HK-2 (cell line): Measurements from ENCODE around the gene SLC7A14.

Experiments used
- DNase-seq: peaks from one replicate; pipeline ENCODE4 v3.0.0-alpha.2; 2018; ENCODE audit not compliant: unreplicated experiment

SLC7A14 gene

DNA sequence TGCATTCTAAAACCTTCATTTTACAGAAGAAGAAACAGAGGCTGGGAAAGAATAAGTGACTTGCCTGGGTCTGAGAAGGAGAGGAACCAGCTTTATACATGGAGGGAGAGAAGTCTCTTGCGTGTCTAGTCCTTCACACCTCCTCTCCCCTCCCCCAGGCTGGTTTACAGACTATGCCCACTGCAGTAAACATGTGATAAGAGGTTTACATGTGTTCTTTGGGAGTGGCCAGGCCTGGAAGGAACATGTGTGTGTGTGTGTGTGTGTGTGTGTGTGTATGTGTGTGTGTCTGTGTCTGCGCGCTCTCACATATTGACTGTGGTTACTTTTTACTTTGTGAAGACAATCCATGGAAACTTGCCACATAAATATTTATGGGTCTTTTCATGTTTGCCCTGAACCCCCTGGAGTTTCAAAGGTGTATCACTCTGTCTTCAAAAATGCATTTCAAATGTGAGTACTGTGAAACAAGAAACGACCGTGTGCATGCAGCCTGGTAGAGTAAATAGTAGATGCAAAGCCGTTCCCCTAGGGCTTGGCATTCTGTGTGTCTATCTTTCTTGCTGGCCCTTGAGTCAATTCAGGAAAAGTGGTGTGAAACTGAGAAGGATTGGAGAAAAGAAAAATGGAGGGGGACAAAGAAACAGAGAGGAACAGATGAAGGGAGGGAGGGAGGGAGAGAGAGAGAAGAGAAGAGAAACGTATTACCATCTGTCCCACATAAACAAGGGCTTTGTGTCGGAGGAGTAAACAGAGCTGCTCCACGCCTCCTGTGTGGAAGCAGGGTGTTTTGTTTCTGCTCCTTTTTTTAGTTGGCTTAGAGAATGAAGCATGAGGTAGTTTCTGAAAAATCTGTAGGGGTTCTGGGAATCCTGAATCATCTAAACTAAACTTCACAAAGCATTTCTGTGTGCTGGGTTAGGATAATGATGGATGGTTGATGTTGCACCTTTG lies 115.5 kb downstream of the SLC7A14 start:
- DNase-seq: no peak

DNA sequence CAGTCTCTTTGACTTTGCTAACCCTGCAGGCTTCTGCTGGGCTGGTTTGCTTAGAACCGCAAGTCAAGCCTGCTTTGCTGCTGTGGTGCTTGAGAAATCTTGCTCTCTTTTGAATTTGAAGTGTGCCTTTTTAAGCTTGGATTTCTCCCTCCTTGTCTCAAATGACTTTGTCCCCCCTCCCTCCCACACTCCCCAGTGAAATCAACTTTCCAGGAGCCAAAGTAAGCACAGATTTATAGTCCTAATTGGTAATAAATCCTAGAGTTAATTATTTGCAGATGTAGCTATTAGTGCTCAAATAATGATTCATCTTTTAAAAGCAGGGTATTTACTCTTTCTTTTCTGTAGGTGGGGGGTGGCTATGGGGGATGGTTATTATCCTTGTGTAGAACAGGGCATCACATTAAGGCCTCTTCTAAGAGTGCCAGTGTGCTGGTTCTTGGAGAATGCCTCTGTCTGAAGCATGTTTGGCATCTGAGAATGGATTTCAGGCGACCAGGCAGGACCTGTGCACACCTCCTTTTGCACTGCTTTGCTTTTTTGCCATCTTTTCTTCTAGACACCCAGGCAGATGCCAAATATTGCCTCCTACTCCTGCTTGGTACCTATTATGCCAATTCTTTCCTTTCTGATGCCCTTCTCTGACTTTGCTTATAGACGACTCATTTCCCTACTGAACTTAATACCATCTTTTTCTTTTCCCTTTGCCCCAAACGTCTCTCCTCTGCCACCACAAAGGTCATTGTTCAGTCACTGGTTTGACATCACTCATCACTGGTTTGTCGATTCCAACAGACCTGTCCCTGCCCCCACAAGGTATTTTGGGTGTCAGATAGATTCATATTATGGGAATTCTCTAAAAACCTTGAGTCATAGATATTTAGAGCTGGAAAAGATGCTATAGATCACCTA lies 116.5 kb downstream of the SLC7A14 start:
- DNase-seq: no peak

DNA sequence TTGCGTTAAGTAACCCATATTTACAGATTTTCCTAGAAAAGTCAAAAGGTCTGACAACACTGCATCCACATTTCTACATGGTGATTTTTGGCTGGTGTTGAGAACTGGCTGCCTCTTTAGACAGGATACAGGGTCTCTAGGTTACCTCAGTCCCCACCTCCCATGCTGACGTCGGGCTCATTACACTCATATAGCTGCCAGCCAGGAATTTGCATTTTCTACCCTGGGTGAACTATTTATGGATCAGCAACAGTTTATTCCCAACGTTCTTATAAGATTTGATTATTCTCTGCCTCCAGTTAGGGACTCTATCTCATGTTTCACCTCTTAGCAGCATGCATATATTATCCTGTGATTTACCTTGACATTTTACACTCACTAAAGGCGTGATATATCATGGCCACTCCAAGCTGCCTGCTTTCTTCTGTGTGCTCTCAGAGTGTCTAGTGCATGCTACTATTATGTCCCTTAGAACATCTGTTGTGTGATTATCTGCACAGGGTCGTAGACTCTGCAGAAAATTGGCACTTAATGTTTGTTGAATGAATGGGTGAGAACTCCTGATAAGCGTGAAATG lies 118.2 kb downstream of the SLC7A14 start:
- no peak for DNase-seq

DNA sequence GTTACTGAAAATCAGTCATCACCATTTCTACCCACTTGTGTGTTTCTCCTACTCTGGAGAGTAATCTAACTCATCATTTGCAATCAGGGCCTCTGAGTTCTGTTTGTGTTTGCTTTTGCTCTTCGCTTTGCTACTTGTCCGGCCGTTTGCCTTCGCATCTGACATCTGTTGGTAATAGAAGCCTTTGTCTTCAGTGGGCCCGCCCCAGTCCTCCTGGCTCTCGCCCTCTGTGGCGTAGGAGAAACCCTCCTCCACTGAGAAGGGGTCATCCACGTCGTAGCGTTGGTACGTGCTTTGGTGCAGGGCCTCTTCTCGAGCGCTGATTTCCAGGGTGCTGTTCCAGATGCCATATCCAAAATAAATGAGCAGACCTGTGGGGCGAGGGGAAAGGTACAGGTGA lies 118.9 kb downstream of the SLC7A14 start:
- no peak for DNase-seq

DNA sequence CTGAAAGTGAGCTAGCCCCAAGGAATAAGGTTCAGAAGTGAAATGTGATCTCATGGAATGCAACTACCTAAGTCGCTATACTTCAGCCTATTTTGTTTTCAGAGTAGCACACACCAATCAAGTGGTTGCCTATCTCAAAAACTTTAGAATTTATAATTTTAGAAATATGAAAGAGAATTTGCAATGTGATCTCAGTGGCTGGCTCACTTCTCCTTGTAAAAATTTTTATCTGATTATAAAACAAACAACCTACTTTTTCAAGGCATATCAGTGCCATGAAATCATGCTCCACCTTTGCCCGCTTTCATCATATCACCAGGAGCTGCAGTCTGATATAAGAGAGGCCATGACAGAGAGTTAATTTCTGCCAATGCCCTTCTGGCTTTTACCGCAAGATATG lies 119.9 kb downstream of the SLC7A14 start:
- DNase-seq: no peak

DNA sequence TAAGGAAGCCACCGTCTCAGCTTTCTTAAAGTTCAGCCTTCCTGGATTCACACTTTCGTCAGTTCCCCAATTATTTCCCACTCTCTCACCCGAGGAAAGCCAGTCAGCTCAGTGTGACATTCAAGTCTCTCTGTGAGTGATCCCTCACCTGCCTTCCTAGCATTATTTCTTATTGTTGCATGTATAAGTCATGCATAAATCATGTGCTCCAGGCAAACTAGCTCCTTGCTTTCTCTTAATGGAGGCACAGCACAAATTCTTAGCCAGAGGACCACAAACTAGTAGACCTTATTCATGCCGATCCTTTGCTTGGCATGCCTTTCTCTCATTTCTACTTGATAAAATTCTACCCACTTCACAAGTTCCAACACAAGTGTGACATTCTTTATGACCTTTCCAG lies 122.9 kb downstream of the SLC7A14 start:
- DNase-seq: no peak

DNA sequence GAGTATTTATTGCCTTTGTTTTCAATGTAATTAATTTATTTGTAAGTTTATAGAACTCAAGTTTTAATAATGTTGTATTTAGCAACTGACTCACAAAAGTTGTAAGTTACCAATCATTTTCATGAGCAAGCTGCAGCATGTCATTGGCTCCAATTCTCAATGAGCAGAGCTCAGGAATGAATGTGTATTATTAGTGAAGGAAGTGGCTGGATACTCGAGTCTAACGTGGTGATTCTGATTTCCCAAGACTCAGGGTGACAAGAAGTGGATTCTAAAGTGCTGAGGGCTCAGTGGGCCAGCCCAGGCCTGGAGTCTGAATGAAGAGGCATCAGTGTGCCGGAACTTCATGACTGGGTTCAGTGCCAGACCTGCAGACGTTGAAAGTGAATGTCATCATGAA lies 127.6 kb downstream of the SLC7A14 start:
- DNase-seq: no peak

DNA sequence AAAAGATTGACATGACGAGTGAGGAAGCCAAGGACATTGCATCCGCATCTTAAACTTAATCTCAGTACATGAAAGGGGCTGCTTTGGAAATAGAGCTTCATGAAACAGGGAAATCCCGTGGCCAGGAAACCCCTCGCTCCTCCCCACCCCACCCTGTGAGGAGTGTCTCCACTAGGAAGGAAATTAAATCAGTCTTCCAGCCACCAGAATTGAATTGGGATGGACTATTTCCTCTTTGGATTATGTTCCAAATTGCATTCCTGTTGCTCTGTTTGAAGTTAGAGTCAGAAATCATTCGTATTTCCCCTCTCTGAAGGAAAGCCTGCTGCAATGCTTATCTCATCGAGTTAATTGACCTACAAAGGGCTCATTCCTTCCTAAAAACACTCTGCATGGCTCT lies 131.4 kb downstream of the SLC7A14 start:
- no peak for DNase-seq

DNA sequence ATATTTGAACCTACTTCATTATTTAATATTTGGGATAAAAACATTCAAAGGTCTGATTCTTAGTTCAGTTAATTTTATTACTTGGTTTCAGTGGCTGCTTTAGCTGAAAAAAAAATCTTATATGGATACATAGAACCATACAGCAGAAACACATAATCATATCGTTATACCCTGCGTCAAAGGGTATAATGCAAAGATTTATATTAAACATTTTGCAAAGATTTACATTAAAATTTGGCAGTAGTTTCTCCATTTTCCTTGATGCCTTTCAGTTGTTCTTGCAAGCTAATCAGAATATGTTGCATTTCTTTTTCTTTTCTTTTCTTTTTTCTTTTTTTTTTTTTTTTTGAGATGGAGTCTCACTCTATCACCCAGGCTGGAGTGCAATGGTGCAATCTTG lies 135.8 kb downstream of the SLC7A14 start:
- DNase-seq: no peak

DNA sequence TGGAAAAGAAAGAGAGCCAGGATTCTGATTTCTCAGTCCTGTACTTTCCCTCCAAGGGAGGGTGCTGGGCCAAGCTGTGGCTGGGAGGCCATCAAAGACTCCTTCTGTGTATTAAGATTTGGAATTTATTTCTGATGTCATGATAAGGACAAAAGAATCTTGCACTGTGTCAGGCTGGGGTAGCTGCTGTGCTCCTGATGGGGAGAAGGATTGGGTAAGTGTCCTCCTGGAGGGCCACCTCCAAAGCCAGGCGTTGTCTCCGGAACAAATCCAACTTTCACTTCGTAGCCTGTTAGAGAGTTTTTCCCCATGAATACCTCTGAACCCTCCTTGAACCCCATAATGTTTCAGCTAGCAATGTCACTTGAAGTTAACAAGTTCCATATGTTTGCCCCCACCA lies 137.3 kb downstream of the SLC7A14 start:
- DNase-seq: no peak

DNA sequence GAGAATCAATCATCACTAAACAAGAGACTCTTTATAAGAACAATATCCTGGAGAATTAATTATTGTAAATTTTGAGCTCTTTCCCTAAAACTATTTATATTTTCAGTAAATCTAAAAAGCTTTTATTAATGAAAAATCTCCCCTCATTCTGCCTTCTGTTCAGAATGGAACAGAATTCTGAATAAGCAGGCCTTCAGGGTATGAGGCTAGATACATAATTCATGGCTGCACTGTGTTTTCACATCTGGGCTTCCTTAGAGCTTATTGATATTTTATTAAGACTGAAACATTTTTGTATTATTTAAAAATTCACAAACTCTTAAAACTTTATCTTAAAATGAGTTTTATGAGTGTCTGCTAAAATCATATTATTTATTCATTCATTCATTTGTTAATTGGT lies 142.4 kb downstream of the SLC7A14 start:
- DNase-seq: no peak

DNA sequence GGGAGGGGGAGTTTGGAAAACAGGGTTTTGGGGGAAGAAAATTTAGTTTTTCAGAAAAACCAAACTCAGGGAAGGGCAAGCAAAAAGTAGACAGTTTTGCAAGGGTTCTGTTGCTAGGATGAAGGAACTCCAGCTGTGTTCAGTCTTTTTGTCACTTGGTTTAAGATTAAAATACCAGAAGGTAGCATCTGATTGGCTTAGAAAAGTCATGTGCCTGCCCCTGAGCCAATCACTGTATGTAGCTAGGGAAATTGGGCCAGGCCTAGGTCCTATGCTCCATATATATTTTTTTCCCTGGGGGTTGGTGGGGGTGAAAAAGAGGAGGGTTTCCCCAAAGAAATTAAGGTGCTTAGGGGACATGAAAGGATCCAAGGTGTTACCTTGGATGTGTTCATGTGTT lies 142.9 kb downstream of the SLC7A14 start:
- no peak for DNase-seq

DNA sequence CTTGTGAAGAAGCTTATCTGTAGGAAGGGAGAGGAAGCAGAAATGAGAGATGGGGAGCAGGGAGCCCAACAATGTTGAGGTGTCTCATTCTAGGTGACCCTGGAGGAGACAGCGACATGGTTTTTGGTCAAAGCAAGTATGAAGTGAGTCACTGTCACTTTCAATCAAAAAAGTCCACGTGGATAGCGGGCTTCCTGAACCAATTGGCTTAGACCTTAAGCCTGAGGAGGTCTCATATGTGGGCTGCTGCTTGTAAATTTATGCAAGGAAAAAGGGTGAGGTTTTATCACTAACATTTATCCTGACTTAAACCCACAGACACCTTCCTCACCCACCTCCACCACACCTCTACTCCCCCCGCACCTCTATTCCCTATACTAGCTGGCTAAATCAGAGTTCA lies 144.5 kb downstream of the SLC7A14 start:
- DNase-seq: no peak

DNA sequence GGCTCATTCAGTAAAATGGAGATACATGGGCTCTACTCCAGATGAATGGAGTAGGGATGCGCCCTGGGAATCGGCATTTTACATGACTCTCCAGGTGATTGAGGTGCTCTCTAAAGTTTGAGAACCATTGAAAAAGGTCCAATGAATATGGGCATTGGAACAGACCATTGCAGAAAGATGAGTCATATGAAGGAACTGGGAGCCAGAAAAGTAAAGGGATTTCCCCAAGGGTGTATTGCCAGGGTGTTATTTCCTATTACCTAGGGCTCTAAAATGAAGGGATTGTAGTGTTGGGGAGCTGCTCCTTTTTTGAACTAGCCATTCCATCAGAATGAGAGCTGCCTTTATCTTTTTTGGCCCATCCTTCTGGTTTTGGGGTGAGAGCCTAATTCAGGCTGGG lies 145.5 kb downstream of the SLC7A14 start:
- DNase-seq: no peak

DNA sequence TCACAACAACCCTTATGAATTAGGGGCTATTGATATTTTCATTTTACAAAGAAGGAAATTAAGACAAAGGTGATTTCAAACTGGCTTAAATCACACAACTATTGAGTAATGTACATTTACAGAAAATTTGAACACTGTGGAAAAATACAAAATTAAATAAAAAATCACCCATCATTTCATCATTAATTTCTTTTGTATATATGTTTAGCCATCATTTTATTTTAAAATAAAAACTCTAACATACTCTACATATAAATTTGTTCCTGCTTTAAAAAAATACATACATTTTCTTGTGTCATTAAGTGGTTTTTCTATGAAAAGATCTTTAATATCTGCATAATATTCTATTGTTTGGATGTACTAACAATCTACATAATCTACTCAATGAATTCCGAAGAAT lies 147.0 kb downstream of the SLC7A14 start:
- no peak for DNase-seq

DNA sequence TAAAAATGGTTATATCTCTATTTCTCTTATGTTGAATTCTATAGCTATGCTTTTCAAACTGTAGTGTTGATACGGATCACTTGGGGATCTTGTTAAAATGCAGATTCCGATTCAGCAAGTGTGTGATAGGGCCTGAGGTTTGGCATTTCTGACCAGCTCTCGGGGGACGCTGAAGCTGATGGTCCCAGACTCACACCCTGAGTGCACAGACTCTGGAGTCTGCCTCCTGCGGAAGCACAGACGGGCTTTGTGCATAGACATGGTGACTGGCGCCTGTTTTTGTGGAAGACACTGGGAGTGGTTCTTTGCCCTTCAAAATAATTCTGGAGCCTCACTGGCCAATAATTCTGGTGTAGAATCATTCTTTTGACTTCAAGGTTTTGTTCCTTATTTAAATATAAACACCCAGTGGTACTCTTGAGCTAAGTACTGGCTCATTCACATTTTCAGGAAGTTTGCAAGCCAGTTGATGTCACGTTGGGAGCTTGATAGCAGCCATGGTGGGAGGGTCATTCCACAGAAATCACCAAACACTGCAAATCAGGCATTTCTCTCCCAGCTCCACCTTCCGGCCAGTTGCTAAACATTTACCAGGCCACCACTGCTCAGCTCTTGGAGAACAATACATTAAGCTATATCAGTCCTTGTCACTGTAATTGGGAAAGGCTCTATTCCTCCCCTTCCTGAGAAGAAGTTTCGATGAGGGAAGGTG lies 148.0 kb downstream of the SLC7A14 start:
- DNase-seq: peak; percentile 39

DNA sequence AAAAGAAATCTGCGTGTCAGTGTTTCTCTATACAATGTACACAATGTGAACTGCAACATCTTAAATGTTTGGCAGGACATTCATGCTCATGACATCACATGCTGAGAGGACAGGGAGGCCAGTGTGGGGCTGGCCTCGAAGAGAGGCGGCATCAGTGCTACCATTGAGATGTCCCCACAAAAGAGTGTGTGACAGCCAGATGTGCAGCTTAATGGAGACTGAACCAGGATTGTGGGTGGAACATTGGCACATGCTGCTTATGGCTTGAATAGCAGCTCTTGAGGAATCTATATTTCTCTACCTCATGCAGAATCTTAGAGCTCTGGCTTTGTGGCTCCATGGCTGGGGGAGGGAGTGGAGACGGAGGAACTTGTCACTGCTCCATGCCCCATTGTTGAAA lies 148.7 kb downstream of the SLC7A14 start:
- no peak for DNase-seq

DNA sequence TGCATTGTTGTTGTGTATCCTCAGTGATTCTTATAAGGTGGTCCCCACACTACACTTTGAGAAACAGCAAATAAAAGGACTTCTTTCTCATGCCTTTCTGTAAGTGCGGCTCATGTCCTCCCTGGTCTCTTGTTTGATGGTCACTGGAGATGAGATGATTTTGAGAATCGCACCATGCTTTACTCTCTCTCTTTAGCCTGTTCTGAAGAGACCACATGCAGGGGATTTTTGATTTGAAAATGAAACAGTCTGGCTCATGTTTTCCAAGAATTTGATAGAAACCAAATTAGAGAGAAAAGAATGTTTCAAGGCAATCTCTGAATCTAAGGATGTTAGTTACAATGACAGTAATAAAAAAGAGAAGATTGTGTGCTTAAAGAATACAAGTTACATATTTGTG lies 149.2 kb downstream of the SLC7A14 start:
- no peak for DNase-seq

DNA sequence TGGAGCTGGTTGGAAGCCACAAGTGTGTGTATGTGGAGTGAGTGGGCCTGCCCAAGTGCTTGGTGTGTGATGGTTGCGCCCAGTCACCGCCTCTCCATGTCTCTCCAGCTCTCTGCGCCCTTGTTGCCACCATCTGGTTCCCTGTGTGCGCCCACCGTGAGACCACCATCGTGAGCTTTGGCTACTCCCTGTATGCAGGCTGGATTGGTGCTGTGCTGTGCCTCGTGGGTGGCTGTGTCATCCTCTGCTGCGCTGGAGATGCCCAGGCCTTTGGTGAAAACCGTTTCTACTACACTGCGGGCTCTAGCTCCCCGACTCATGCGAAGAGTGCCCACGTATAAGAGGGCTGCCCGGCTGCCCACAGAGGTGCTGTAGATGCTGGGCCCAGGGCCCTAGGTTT lies 153.5 kb downstream of the SLC7A14 start:
- DNase-seq: no peak

DNA sequence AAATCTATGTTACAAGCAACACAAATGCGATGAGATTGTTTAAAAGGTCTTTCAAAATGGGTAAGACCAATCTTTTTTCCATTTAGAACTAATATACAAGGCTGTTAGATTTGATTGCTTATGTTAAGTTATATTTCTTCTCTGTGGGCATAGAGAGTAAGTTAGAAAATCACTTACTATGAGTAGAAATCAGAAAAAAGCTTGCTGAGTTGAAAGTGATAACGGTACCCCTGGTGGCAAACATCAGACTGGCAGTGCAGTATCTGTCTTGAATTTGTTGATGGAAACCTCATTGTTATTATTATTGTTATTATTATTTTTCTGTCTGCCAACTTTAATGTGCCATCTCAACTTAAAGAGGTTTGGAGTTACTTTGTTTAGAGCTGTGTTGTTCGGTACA lies 154.8 kb downstream of the SLC7A14 start:
- no peak for DNase-seq

DNA sequence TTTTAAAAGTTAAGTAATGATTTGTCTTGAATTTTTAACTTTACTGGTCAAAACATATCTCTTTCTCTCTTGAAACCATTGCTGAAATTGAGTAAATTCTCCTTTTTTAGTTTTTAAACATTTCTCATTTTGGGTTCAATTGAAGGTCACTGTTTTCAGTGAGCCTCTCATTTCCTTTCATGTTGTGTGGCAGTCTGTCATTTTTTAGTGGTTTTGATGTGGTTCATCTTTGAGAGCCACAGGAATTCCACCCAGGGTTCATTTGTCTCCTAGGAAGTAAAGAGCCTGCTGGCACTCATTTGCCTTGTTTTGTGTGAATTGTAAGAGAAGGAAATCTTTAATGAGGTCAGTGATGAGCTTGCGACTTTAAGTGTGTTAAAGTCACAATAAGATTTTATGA lies 156.8 kb downstream of the SLC7A14 start:
- no peak for DNase-seq

DNA sequence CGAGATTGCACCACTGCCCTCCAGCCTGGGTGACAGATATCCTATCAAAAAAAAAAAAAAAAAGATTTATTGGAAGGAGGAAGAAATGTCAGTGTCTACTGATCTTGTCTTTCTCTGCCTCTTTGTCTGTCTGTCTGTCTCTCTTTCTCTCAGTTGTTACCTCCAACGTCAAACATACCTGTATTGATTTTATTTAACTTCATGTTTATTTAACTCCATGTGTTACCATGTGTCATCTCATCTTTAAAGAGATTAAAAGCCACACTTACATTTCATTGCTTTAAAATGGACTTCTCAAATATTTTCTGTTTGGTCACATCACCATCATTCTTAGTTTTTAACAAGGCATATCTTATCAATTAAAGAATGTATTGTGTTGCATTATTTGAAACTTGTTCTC lies 157.8 kb downstream of the SLC7A14 start:
- DNase-seq: no peak
